IPS-15b (cell line): Measurements from ENCODE around the gene PIP4P1.
A peak's percentile ranks its signal among the peaks of the same experiment; 100 is the strongest.
"Not testable (repeated sequence)": the region's sequence is repeated elsewhere in the genome, so short reads cannot be mapped to it uniquely, and the experiment has no call there.

Source experiments
- H3K27me3 ChIP-seq: one replicate; pipeline ENCODE4 v1.6.1; 2013; ENCODE audit warnings: low read length; ENCODE audit not compliant: control insufficient read depth, insufficient read depth
- H3K36me3 ChIP-seq: one replicate; pipeline ENCODE4 v1.6.1; 2013; ENCODE audit warnings: low read length; ENCODE audit not compliant: control insufficient read depth, insufficient read depth
- H3K4me1 ChIP-seq: one replicate; pipeline ENCODE4 v1.6.1; 2013; ENCODE audit warnings: mild to moderate bottlenecking, low read length; ENCODE audit not compliant: control insufficient read depth, insufficient read depth
- H3K4me3 ChIP-seq: one replicate; pipeline ENCODE4 v1.5.1; 2013; ENCODE audit warnings: low read depth, low read length
- H3K9ac ChIP-seq: one replicate; pipeline ENCODE4 v1.6.1; 2013; ENCODE audit warnings: low read depth, mild to moderate bottlenecking, low read length
- H3K9me3 ChIP-seq: one replicate; pipeline ENCODE4 v1.6.1; 2013; ENCODE audit warnings: mild to moderate bottlenecking, low read length; ENCODE audit not compliant: control insufficient read depth, insufficient read depth

PIP4P1 gene

DNA sequence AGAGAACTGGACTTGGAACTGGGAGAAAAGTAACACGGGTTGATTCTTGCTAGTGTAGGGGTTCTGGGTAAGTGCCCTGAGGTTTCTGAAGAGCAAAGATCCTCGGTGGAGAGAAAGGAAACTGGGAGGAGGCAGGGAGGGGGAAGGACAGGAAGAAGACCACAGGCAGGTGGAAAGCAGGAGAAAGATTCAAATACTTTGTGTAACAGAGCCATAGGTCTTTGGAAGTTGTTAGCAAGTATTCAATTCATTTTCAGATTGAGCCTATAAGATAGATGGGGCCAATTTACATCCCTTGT lies 9.3 kb upstream of the PIP4P1 start:
- Histone ChIP-seq H3K4me1 (peaks cover 8% of the 10 kb centered on the region), H3K9ac (peak overlapping the region; percentile 91), H3K9me3 (no peaks in the 10 kb centered on the region), H3K36me3 (peaks cover 21% of the 10 kb centered on the region), H3K27me3 (no peaks in the 10 kb centered on the region), H3K4me3 (peak overlapping the region; percentile 99)

DNA sequence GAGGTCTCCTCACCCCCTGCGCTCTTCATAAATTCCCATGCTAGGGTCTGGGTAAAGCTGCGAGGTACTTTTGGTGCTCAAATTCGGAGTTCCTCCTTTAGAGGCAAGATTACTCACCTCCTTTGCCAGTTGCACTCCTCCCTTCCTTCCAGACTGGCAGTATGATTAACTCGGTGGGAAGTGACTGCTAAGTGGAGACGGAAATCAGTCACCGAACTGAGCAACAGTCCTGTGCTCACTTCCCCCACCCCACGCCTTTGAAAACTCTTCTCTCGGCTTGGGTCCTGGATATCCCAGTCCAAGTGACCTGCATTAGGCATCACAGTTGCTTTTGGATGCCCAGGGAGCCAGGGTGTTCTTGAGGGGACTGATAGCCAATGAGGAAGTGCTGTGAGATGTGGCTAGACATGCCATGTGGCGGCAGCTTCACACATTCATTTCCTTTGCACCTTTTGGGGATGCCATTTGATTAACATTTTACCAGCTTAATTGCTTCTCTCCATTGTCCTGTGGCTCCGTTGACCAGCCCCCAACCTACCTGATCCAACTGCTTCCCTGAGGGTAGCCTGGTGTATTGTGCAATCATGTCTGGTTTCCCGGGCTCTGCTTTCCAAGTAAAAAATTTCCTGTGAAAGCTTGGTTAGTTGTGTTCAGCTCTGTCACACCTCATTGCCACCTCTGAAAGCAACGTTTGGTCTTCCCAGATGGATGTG lies 8.8 kb upstream of the PIP4P1 start:
- no peaks in the 10 kb centered on the region for H3K27me3 ChIP-seq
- peaks cover 18% of the 10 kb centered on the region for H3K36me3 ChIP-seq
- H3K9me3 ChIP-seq: no peaks in the 10 kb centered on the region
- H3K4me1 ChIP-seq: peaks cover 8% of the 10 kb centered on the region
- H3K9ac ChIP-seq: peak overlapping the region; percentile 91
- peak overlapping the region; percentile 99 for H3K4me3 ChIP-seq

DNA sequence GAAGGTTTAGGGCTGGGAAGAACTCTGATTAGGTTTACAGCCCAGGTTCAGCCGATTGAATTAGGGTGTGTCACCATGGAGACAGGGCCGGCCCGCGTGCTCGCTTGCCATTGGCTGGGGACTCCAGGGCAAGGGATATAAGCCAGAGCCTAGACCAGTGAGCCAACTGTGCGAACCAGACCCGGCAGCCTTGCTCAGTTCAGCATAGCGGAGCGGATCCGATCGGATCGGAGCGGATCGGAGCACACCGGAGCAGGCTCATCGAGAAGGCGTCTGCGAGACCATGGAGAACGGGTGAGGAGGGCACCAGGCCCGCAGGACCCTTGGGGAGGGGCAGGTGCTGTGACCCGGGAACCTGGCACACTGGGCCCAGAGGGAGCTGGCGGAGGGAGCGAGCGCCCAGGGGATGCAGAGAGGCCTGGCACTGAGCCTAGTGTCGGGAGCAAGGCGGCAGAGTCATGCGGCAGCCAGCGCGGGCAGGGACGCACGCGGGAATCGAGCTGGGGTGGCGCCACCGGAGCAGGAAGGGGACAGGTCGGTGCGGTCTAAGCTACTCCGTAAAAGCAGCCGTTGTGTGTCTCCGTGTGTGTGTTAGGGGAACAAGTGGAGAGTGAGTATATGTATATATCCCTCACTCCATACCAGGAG lies 8.1 kb upstream of the PIP4P1 start, which contains the start of gene PNP:
PNP (plus strand) TSS at position 165 of the 648 bp plus-strand sequence; CDS start at position 284, 119 bp downstream.
- H3K9ac ChIP-seq: peak within 1 kb of the TSS; percentile 91
- H3K4me3 ChIP-seq: peak within 1 kb of the TSS; percentile 99
- peaks cover 8% of the 10 kb centered on the region for H3K4me1 ChIP-seq
- peaks cover 12% of the 10 kb centered on the region for H3K36me3 ChIP-seq
- no peaks in the 10 kb centered on the region for H3K27me3 ChIP-seq
- H3K9me3 ChIP-seq: no peaks in the 10 kb centered on the region

DNA sequence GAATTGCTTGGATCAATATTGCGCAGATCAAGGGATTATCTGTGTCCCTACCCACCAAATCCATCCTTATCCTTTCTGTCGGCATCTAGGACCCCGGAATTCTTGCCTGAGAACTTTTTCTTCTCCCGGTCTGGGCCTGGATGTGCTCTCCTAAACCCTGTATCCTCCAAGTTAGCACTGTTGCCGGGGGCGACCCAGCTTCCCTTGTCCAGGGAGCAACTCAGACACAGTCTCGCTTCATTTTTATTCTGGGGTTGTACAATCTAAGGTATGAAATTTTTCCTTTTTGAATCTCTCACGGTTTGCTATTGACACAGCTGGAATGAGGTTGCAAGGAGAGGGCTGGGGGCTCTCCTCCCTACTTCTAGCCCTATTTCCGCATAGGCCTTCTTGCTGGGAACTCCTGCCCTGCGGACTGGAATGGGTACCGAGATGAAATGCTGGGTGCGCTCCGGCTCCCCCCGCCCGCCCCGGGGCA lies 7.6 kb upstream of the PIP4P1 start:
- H3K4me1 ChIP-seq: peaks cover 8% of the 10 kb centered on the region
- no peak overlapping the region for H3K9ac ChIP-seq
- peak overlapping the region; percentile 99 for H3K4me3 ChIP-seq
- no peaks in the 10 kb centered on the region for H3K9me3 ChIP-seq
- H3K36me3 ChIP-seq: peaks cover 9% of the 10 kb centered on the region
- H3K27me3 ChIP-seq: no peaks in the 10 kb centered on the region

DNA sequence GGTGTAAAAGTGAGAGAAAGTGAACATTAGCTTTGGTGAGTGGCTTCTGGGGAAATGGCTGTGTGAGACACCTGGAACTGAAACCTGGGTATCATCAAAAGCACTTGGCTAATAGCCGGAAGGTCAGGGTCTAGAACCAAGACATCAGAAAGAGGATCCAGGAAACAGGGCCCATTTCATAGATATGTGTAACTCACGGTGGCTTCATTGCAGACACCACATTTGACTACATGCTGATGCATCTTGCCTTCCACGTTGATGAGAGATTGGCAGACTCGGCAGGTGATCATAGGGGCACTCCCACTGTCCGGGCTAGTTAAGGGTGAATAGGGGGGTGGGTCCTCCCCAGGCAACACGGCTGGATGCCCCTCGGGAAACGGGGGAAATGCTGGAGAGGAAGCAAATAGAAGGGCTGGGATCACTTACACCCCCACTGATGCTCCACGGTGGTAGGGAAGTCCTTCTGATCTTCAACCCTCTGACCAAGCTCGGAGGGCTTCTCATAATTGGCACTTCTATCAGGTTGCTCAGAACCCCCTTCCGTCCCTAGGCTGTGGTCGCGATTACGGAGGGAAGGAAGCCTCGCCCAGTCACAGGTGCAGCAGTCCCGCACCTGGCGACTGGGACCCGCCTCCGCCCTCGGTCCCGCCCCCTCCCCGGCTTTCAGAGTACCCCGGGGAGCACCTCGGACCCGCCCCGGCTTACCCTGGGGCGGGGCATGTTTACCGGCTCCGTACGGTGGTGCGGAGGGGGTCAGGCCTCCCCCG lies 593 bp downstream of the PIP4P1 start:
- peak overlapping the region; percentile 87 for H3K4me3 ChIP-seq
- H3K27me3 ChIP-seq: no peaks in the 10 kb centered on the region
- no peaks in the 10 kb centered on the region for H3K9me3 ChIP-seq
- peak overlapping the region; percentile 49 for H3K9ac ChIP-seq
- H3K36me3 ChIP-seq: peaks cover 32% of the 10 kb centered on the region
- peaks cover 5% of the 10 kb centered on the region for H3K4me1 ChIP-seq

DNA sequence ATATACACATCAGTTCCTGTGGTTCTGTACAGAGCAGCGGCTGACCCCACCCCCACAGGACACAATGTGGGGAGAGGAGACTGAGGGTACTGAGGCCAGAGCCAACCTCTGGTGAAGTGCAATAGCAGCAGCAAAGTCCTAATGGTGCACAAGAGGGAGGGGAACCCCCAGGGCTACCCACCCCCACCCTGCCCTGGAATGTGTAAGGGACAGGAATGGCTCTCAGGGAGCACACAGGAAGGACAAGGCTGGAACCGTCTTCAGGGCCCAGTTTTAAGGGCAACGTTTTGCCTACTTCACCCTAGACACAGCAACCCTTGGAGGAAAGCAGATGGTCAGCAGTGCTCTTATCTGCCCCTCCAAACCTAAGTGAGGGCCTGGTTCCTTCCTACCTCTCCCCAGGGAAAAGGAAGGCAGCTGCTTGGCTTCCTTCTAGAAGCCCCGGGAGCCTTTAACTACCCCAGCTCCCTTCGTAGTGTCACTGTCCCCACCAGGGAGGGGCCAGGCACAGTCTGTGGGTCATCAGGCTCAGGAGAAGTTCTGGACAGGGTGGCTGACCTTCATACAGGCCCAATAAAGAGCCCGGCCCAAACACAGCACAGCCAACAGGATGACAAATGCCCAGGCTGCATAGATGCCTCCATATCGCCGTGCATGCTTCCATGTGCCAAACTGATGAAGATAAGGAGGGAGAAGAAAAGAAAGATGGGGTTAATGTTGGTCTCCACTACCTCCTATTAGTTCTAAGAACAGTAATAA lies 3.0 kb downstream of the PIP4P1 start:
- no peak overlapping the region for H3K4me3 ChIP-seq
- no peaks in the 10 kb centered on the region for H3K27me3 ChIP-seq
- peaks cover 32% of the 10 kb centered on the region for H3K36me3 ChIP-seq
- no peak overlapping the region for H3K9ac ChIP-seq
- no peaks in the 10 kb centered on the region for H3K9me3 ChIP-seq
- peaks cover 5% of the 10 kb centered on the region for H3K4me1 ChIP-seq

DNA sequence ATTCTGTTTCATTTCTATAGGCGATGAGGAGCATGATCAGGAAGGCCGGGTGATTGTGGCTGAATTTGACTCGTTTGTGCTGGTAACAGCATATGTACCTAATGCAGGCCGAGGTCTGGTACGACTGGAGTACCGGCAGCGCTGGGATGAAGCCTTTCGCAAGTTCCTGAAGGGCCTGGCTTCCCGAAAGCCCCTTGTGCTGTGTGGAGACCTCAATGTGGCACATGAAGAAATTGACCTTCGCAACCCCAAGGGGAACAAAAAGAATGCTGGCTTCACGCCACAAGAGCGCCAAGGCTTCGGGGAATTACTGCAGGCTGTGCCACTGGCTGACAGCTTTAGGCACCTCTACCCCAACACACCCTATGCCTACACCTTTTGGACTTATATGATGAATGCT lies 4.3 kb downstream of the PIP4P1 start:
- Histone ChIP-seq H3K9me3 (no peaks in the 10 kb centered on the region), H3K36me3 (peaks cover 32% of the 10 kb centered on the region), H3K27me3 (no peaks in the 10 kb centered on the region), H3K9ac (no peak overlapping the region), H3K4me1 (no peaks in the 10 kb centered on the region), H3K4me3 (no peak overlapping the region)

DNA sequence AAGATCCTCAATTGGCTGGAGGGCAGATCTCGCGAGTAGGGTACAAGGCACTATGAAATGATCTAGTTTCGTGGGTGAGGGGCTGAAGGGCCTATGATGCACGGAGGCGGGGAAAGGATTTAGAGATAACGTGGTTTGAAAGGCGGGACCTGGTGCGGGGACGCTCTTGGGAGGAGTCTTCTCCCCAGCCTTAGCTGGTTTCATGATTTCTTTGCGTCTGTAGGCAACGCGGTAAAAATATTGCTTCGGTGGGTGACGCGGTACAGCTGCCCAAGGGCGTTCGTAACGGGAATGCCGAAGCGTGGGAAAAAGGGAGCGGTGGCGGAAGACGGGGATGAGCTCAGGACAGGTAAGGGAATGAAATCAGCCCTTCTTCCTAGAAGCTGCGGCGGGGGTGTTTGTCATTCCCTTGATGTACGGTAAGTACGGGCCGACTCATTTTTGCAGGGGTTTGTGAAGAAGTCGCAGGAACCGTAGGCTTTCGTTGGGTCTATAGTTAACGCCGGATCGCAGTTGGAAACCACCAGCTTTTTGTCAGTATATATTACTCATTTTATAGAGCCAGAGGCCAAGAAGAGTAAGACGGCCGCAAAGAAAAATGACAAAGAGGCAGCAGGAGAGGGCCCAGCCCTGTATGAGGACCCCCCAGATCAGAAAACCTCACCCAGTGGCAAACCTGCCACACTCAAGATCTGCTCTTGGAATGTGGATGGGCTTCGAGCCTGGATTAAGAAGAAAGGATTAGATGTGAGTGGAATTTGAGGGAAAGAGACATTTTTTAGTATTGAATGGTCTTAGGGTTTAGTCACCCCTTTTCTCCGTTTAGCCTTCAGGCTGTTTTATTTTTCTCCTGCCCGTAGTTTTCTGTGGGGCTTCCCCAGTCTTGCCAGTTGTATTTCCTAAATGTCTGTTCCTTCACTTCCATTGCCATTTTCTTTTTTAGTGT lies 5.6 kb downstream of the PIP4P1 start:
- peak overlapping the region; percentile 84 for H3K4me3 ChIP-seq

DNA sequence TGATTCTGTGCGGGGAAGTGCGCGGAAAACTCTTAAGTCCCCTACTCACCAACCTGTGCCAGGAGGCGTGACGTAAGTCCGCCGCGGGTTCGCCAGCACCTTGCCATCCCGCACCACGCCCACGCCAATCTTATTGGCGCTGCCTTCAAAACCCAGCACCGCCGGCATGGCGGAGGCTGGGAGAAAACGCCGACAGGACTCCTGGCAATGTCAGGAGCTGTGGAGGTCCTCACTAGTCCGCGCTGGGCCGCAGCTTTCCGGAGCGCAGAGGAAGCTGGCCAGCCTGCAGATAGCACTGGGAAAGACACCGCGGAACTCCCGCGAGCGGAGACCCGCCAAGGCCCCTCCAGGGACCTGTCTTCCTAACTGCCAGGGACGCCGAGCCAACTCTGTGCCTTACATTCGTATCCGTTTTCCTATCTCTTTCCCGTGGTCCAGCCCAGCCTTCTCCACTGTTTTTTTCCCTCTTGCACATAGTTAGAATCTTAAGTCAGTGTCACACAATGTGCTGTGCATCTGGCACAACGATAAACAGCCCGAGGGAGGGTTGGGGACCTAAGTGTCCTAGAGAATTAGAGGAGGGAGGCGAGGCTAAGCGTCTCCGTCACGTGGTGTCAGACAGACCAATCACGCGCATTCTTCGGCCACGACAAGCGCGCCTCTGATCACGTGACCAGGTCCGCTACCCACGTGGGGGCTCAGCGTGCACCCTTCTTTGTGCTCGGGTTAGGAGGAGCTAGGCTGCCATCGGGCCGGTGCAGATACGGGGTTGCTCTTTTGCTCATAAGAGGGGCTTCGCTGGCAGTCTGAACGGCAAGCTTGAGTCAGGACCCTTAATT lies 6.5 kb downstream of the PIP4P1 start, which contains the start of the genes APEX1 and OSGEP:
APEX1 (plus strand) TSS at position 711 of the 839 bp plus-strand sequence. CDS start 420 bp downstream, outside the sequence.
OSGEP (minus strand) TSS at position 297 of the 839 bp plus-strand sequence; CDS start at position 168, 129 bp downstream.
- H3K9me3 ChIP-seq: no peaks in the 10 kb centered on the region
- H3K36me3 ChIP-seq: peaks cover 31% of the 10 kb centered on the region
- no peaks in the 10 kb centered on the region for H3K4me1 ChIP-seq
- peak within 1 kb of the TSS; percentile 92 for H3K9ac ChIP-seq
- H3K4me3 ChIP-seq: peak within 1 kb of the TSS; percentile 84
- H3K27me3 ChIP-seq: no peaks in the 10 kb centered on the region

More for the DNA sequence above, 5.6 kb downstream of the PIP4P1 start:
- peaks cover 34% of the 10 kb centered on the region for H3K36me3 ChIP-seq
- no peaks in the 10 kb centered on the region for H3K9me3 ChIP-seq
- peak overlapping the region; percentile 92 for H3K9ac ChIP-seq
- no peaks in the 10 kb centered on the region for H3K27me3 ChIP-seq
- H3K4me1 ChIP-seq: no peaks in the 10 kb centered on the region

DNA sequence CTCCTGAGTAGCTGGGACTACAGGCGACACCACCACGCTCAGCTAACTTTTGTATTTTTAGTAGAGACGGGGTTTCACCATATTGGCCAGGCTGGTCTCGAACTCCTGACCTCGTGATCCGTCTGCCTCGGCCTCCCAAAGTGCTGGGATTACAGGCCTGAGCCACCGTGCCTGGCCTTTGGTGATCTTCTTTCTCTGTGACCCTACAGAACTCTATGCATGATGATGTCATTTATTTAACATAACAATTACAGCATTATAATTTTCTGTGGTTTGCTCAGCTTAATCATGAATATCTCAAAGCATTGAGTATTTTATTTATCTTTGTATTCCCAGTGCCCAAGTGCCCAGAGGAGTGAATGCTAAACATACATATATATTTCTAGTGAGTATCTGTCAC lies 8.4 kb downstream of the PIP4P1 start:
- H3K4me1 ChIP-seq, H3K9me3 ChIP-seq, H3K4me3 ChIP-seq, H3K27me3 ChIP-seq, H3K9ac ChIP-seq: not testable (repeated sequence)
- peaks cover 29% of the 10 kb centered on the region for H3K36me3 ChIP-seq
